H1 (cell line): ENCODE data around the gene THBS3. TPM values are rescaled to one million over a fixed set of nuclear protein-coding genes. Genes with fewer than 3 reads are reported as not detected.

Experiments used
- BACH1 ChIP-seq: IDR thresholded peaks from 2 replicates; pipeline ENCODE4 v1.6.1; 2012; ENCODE audit warnings: low read length, improper control_type of control experiment
- CBX8 ChIP-seq: fragments of 300-800, 300-1000 bp; sonication (generic); IDR thresholded peaks from 2 replicates; pipeline ENCODE4 v1.7.1; 2016; ENCODE audit warnings: low read depth, low read length, borderline replicate concordance
- CHD1 ChIP-seq: IDR thresholded peaks from 2 replicates; pipeline ENCODE4 v1.6.1; 2012; ENCODE audit warnings: low read depth, low read length, improper control_type of control experiment
- CHD2 ChIP-seq: IDR thresholded peaks from 2 replicates; pipeline ENCODE4 v1.6.1; 2012; ENCODE audit warnings: low read length, improper control_type of control experiment
- E2F6 ChIP-seq: IDR thresholded peaks from 2 replicates; pipeline ENCODE4 v1.6.1; 2012; ENCODE audit warnings: inconsistent platforms
- EZH2 ChIP-seq: fragments of 200-600 bp; sonication (generic); IDR thresholded peaks from 2 replicates; pipeline ENCODE4 v1.7.1; 2012; ENCODE audit warnings: low read depth, mild to moderate bottlenecking, moderate library complexity, low read length, inconsistent platforms; ENCODE audit not compliant: severe bottlenecking
- GABPA ChIP-seq: IDR thresholded peaks from 2 replicates; pipeline ENCODE4 v1.6.1; 2011; ENCODE audit warnings: mild to moderate bottlenecking, low read length, moderate library complexity, borderline replicate concordance; ENCODE audit not compliant: insufficient read depth
- HDAC2 ChIP-seq, 2 experiments: fragments of 300-600 bp in 1 of 2; sonication (generic) in 1 of 2; IDR thresholded peaks; 2 replicates each; pipeline ENCODE4 v1.6.1; 2011 to 2012; ENCODE audit warnings: low read depth in 2 of 2, low read length in 2 of 2, mild to moderate bottlenecking in 2 of 2, moderate library complexity in 2 of 2, borderline replicate concordance in 1 of 2, inconsistent platforms in 1 of 2
- HDAC6 ChIP-seq: IDR thresholded peaks from one replicate; pipeline ENCODE4 v1.7.1; 2012; ENCODE audit warnings: low read depth, mild to moderate bottlenecking, inconsistent platforms, low read length, moderate library complexity
- KDM1A ChIP-seq: fragments of 200-600, 300-600 bp; sonication (generic); IDR thresholded peaks from 2 replicates; pipeline ENCODE4 v1.7.1; 2016; ENCODE audit warnings: mild to moderate bottlenecking, low read length, borderline replicate concordance
- KDM4A ChIP-seq: IDR thresholded peaks from one replicate; pipeline ENCODE4 v1.7.1; 2012; ENCODE audit warnings: low read depth, mild to moderate bottlenecking, moderate library complexity, low read length, inconsistent platforms; ENCODE audit not compliant: severe bottlenecking
- RBBP5 ChIP-seq: IDR thresholded peaks from 2 replicates; pipeline ENCODE4 v1.7.1; 2012; ENCODE audit warnings: low read depth, mild to moderate bottlenecking, inconsistent platforms, low read length, moderate library complexity, borderline replicate concordance
- SAP30 ChIP-seq: fragments of 300-600 bp; sonication (generic); IDR thresholded peaks from 2 replicates; pipeline ENCODE4 v1.7.1; 2012; ENCODE audit warnings: low read length, moderate library complexity, mild to moderate bottlenecking, inconsistent platforms; ENCODE audit not compliant: insufficient read depth, insufficient replicate concordance
- SIX5 ChIP-seq: IDR thresholded peaks from 2 replicates; pipeline ENCODE4 v1.6.1; 2011; ENCODE audit warnings: mild to moderate bottlenecking, low read depth, low read length
- SUZ12 ChIP-seq: fragments of 200-600 bp; sonication (generic); IDR thresholded peaks from 2 replicates; pipeline ENCODE4 v1.6.1; 2012; ENCODE audit warnings: mild to moderate bottlenecking, inconsistent platforms, low read length, moderate library complexity, mixed read lengths
- TAF1 ChIP-seq: IDR thresholded peaks from 2 replicates; pipeline ENCODE4 v1.6.1; 2011; ENCODE audit warnings: mild to moderate bottlenecking, low read depth, low read length
- TCF12 ChIP-seq: IDR thresholded peaks from 2 replicates; pipeline ENCODE4 v1.6.1; 2011; ENCODE audit warnings: low read depth, mild to moderate bottlenecking, low read length
- TEAD4 ChIP-seq: IDR thresholded peaks from 2 replicates; pipeline ENCODE4 v1.6.1; 2012; ENCODE audit warnings: low read depth, low read length, inconsistent platforms, mixed read lengths
- ZNF274 ChIP-seq: IDR thresholded peaks from 2 replicates; pipeline ENCODE4 v1.7.0; 2012; ENCODE audit warnings: low read length, borderline replicate concordance; ENCODE audit errors: extremely low read depth
- polyA plus RNA-seq, 7 experiments: library from polyadenylated mRNA; depleted of rRNA in 3 of 7; stranded (reverse) in 5 of 7; unstranded in 2 of 7; fragments of >200 nt in 5 of 7; fragments of 200-250 nt in 2 of 7; gene quantifications; 1 replicate in 5 of 7; 2 replicates in 1 of 7; 4 replicates in 1 of 7; pipeline versions ENCODE4 v1.2.1 to v1.2.3, GENCODE V29; 2011 to 2013; ENCODE audit warnings: missing spikeins in 2 of 7, mixed read lengths in 2 of 7
- total RNA-seq: library from RNA; stranded (reverse); fragmentation: NEBNext Ultra II Directional; extraction: Animal tissue kit (Norgen Biotek cat#: 25700); gene quantifications from 2 replicates; pipeline ENCODE4 v1.2.1, GENCODE V29; 2021
- TF ChIP-seq, protein P1 (sequence below): IDR thresholded peaks from 2 replicates; pipeline ENCODE4 v1.6.1; 2011; ENCODE audit warnings: low read depth, mild to moderate bottlenecking, low read length; ENCODE audit not compliant: insufficient read depth
- TF ChIP-seq, protein P2 (sequence below): IDR thresholded peaks from 2 replicates; pipeline ENCODE4 v1.6.1; 2011; ENCODE audit warnings: low read length, improper control_type of control experiment

THBS3 gene
- total and polyA plus RNA-seq, 2 of the 8 experiments (the other 6 are each of a cell fraction or from before 2014, with no cell fraction given), result 3.0 to 3.5 TPM

DNA sequence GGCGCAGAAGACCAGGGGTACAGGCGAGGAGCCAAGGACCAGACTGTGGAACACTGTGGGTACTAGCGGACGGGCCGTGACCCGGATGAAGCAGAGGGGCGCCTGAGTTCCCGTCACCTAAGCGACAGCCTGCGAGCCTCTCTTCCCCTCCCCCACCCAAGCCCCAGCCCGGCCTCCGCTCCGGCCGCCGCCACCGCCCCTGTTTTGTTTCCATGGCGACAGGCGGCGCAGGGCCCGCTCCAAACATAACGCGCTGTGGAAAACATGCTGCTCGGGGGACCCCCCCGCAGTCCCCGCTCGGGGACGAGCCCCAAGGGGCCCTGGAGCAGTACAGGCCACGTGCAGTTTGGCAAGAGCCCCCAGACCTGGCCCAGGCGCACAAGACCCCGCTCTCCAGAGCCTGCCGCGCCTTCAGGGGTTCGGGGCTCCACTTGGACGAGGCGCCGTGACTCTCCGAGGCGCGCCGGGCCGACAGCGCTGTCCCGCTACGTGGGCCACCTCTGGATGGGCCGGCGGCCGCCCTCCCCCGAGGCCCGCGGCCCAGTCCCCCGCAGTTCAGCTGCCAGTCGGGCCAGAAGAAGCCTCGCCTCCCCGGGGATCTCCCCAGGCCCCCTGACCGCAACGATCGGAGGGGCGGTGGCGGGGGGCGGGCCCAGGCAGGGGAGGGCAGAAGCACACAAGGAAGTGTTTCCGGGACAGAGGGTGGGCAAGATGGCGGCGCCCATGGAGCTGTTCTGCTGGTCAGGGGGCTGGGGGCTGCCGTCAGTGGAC is 1.0 kb upstream of the THBS3 start, which contains the start of gene MTX1 (continued):
- TF ChIP-seq SUZ12 (no peak), CHD1 (no peak), KDM4A (peak; percentile 89), EZH2 (no peak), GABPA (no peak; the same call in 1 of the 2 replicates), SIX5 (no peak), HDAC2 (IDR thresholded peaks at IDR 0.05; ENCODE audit: borderline replicate concordance in 1 of 2, low read depth in 2 of 2, low read length in 2 of 2) (peak in 1 of 2 experiments; percentile 66; a peak in 1 of 4 replicates), TEAD4 (no peak; the same call in 1 of the 2 replicates), ZNF274 (no peak), TCF12 (no peak), BACH1 (no peak), CHD2 (no peak; the same call in 1 of the 2 replicates), RBBP5 (no peak; the same call in 1 of the 2 replicates), E2F6 (no peak), TAF1 (peak; percentile 80), HDAC6 (no peak), CBX8 (no peak), SAP30 (no peak), KDM1A (no peak)
- TF ChIP-seq, protein P1, sequence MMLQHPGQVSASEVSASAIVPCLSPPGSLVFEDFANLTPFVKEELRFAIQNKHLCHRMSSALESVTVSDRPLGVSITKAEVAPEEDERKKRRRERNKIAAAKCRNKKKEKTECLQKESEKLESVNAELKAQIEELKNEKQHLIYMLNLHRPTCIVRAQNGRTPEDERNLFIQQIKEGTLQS, result peak; percentile 71
- TF ChIP-seq, protein P2, sequence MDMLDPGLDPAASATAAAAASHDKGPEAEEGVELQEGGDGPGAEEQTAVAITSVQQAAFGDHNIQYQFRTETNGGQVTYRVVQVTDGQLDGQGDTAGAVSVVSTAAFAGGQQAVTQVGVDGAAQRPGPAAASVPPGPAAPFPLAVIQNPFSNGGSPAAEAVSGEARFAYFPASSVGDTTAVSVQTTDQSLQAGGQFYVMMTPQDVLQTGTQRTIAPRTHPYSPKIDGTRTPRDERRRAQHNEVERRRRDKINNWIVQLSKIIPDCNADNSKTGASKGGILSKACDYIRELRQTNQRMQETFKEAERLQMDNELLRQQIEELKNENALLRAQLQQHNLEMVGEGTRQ, result no peak
